Small intestine (tissue), 7 donors: ENCODE measurements around the gene BRIP1. TPM values are rescaled to one million over a fixed set of nuclear protein-coding genes. Genes with fewer than 3 reads are reported as not detected.

ENCODE experiments used
- DNase-seq, 2 donors: peaks; one replicate each; pipeline versions ENCODE4 v3.0.0 to v3.0.0-alpha.2; 2013
- FAIRE-seq: peaks from 2 replicates; lab custom pipeline; 2012; peaks lifted over from hg19 to GRCh38; lab: Jason Lieb, UNC
- H3K27ac ChIP-seq, 3 donors: one replicate each; pipeline ENCODE4 v1.5.1; 2013; ENCODE audit warnings: low read length in 2 of 3, mild to moderate bottlenecking in 2 of 3, control low read depth in 1 of 3, inconsistent platforms in 1 of 3, low read depth in 1 of 3, moderate library complexity in 1 of 3
- H3K27me3 ChIP-seq, 3 donors: one replicate each; pipeline ENCODE4 v1.6.1; 2013; ENCODE audit warnings: low read length in 3 of 3, inconsistent platforms in 1 of 3; ENCODE audit not compliant: control insufficient read depth in 3 of 3, insufficient read depth in 3 of 3
- H3K36me3 ChIP-seq, 3 donors: one replicate each; pipeline ENCODE4 v1.6.1; 2013; ENCODE audit warnings: low read length in 3 of 3, inconsistent platforms in 1 of 3, low read depth in 1 of 3, mild to moderate bottlenecking in 1 of 3, moderate library complexity in 1 of 3; ENCODE audit not compliant: control insufficient read depth in 3 of 3, insufficient read depth in 2 of 3
- H3K4me1 ChIP-seq, 3 donors: one replicate each; pipeline ENCODE4 v1.6.1; 2013; ENCODE audit warnings: low read length in 2 of 3, inconsistent platforms in 1 of 3, low read depth in 1 of 3, mild to moderate bottlenecking in 1 of 3, moderate library complexity in 1 of 3; ENCODE audit not compliant: control insufficient read depth in 3 of 3, insufficient read depth in 2 of 3
- H3K4me3 ChIP-seq, 3 donors: one replicate each; pipeline ENCODE4 v1.5.1; 2013; ENCODE audit warnings: low read length in 3 of 3, control low read depth in 1 of 3, inconsistent platforms in 1 of 3, low read depth in 1 of 3, mild to moderate bottlenecking in 1 of 3, moderate library complexity in 1 of 3
- H3K9me3 ChIP-seq, 2 donors: one replicate each; pipeline ENCODE4 v1.6.1; 2013; ENCODE audit warnings: low read depth in 1 of 2, low read length in 1 of 2; ENCODE audit not compliant: control insufficient read depth in 2 of 2, insufficient read depth in 1 of 2
- WGBS, 3 donors: extraction: QIAGEN DNeasy Blood & Tissue Kit; methylation state at CpG; one replicate each; pipeline ENCODE4 v1.1.7; 2013; 5-methylcytosine and 5-hydroxymethylcytosine counted together
- polyA plus RNA-seq, 4 donors: library from polyadenylated mRNA; stranded (reverse) in 3 of 4; unstranded in 1 of 4; fragments of 200-250 nt in 3 of 4; fragments of 120-200 nt in 1 of 4; gene quantifications; one replicate each; pipeline versions ENCODE4 v1.2.1 to v1.2.3, GENCODE V29; 2013
- donor health status: healthy with polysubstance abuse.
- donor health status: control.
- donor health status: control.
- donor health status: Bipolar disorder and iron deficiency.
- donor health status: healthy.

Gene BRIP1
- polyA plus RNA-seq, 4 donors: 0.27 to 6.4 (median 1.3) TPM

GRCh38 chr17:61738249-61738648 is 125.1 kb downstream of the BRIP1 start:
- no peaks in the 10 kb centered on the region for H3K4me1 ChIP-seq
- no peak overlapping the region for H3K27ac ChIP-seq
- peaks cover 0 to 12% of the 10 kb centered on the region in 2 donors for H3K9me3 ChIP-seq
- H3K36me3 ChIP-seq: peaks cover 0 to 4% (median 0%) of the 10 kb centered on the region in 3 donors
- DNase-seq (no peak), FAIRE-seq (no peak)
- H3K27me3 ChIP-seq: no peaks in the 10 kb centered on the region
- H3K4me3 ChIP-seq: no peak overlapping the region

DNA sequence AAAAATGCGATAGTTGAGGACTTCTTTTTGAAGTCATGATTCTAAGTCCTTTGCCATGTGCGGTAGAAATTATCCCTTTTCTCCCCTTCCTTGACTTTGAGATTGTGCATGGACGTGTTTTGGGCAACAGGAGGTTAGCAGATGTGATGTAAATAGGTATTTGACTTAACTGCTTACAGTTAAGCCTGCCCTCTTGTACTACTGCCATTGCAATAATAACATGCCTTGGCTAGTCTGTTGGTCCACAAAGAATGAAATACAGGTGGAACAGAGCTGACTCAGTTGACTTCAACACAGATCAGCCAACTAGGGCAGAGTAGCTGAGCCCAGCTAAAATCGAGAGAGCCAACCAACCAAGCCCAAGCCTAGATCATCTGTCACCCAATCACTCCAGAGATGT is 125.5 kb downstream of the BRIP1 start:
- no peak for DNase-seq
- no peak overlapping the region for H3K4me3 ChIP-seq
- no peak overlapping the region for H3K27ac ChIP-seq
- FAIRE-seq: no peak
- H3K9me3 ChIP-seq: peaks cover 0 to 12% of the 10 kb centered on the region in 2 donors
- H3K36me3 ChIP-seq: peaks cover 0 to 4% (median 0%) of the 10 kb centered on the region in 3 donors
- no peaks in the 10 kb centered on the region for H3K4me1 ChIP-seq
- 93 to 99% (median 97%) methylated on average over 4 of the region's 4 CpGs for WGBS, 3 donors
- no peaks in the 10 kb centered on the region for H3K27me3 ChIP-seq

DNA sequence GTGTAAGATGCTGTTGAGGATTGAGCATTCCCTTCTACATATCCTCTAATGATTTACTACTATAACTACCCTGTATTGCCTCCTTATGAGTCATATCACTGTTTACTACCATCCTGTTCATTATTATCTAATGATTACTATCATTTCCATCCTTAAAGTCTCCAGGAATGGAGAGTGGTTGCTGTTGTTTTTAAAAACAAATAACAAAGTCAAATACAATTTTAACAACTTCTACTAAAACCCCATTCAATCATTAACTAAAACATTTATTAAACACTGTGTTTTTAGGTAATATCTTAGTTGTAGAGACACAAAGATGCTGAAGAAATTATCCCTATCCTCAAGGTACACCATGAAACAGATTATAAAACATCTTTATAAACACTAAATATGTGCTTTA is 126.9 kb downstream of the BRIP1 start:
- Histone ChIP-seq H3K27me3 (no peaks in the 10 kb centered on the region), H3K4me1 (no peaks in the 10 kb centered on the region), H3K36me3 (peaks cover 0 to 2% (median 0%) of the 10 kb centered on the region in 3 donors), H3K9me3 (peaks cover 0 to 4% of the 10 kb centered on the region in 2 donors), H3K27ac (no peak overlapping the region), H3K4me3 (no peak overlapping the region)
- no peak for FAIRE-seq
- DNase-seq: no peak

GRCh38 chr17:61735807-61736206 is 127.5 kb downstream of the BRIP1 start:
- WGBS, 3 donors: 94 to 97% (median 97%) methylated on average over 2 of the region's 2 CpGs
- no peaks in the 10 kb centered on the region for H3K36me3 ChIP-seq
- no peak for FAIRE-seq

DNA sequence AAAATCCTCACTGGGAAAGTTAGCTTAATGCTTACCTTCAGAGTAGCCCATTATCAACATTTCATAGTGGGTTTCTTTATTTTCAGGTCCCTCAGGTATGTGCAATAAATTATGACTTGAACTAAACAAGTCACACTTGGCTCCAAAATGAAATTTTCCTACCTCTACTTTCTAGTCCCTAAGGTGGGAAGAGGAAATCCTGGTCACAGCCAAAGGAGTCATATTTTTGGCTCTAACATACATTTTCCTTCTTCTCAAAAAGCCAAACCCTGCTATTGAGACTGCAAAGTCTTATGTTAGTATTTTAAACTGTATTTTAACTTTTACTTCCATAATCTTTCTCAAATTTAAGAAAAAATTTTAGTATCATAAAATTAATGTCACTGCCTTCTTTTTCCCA is 128.9 kb downstream of the BRIP1 start:
- Histone ChIP-seq H3K36me3 (no peaks in the 10 kb centered on the region), H3K9me3 (peaks cover 0 to 4% of the 10 kb centered on the region in 2 donors), H3K27ac (no peak overlapping the region), H3K4me3 (no peak overlapping the region), H3K4me1 (no peaks in the 10 kb centered on the region), H3K27me3 (no peaks in the 10 kb centered on the region)
- no peak for DNase-seq
- no peak for FAIRE-seq

More at GRCh38 chr17:61735807-61736206, 127.5 kb downstream of the BRIP1 start:
- Histone ChIP-seq H3K4me3 (no peak overlapping the region), H3K4me1 (no peaks in the 10 kb centered on the region), H3K9me3 (peaks cover 0 to 4% of the 10 kb centered on the region in 2 donors), H3K27ac (no peak overlapping the region), H3K27me3 (no peaks in the 10 kb centered on the region)
- DNase-seq: no peak

GRCh38 chr17:61734012-61734411 is 129.3 kb downstream of the BRIP1 start:
- Histone ChIP-seq H3K9me3 (peaks cover 0 to 4% of the 10 kb centered on the region in 2 donors), H3K27ac (no peak overlapping the region), H3K27me3 (no peaks in the 10 kb centered on the region), H3K36me3 (no peaks in the 10 kb centered on the region), H3K4me3 (no peak overlapping the region), H3K4me1 (no peaks in the 10 kb centered on the region)
- no peak for FAIRE-seq
- no peak for DNase-seq
- WGBS, 3 donors: 87 to 96% (median 96%) methylated on average over 3 of the region's 3 CpGs

- no peaks in the 10 kb centered on the region for H3K4me1 ChIP-seq
- FAIRE-seq (no peak), DNase-seq (no peak)
- H3K36me3 ChIP-seq: no peaks in the 10 kb centered on the region
- 96 to 99% (median 98%) methylated on average over 5 of the region's 5 CpGs for WGBS, 3 donors
- H3K9me3 ChIP-seq: peaks cover 0 to 4% of the 10 kb centered on the region in 2 donors
- no peak overlapping the region for H3K27ac ChIP-seq
- no peaks in the 10 kb centered on the region for H3K27me3 ChIP-seq
- no peak overlapping the region for H3K4me3 ChIP-seq
Observed at GRCh38 chr17:61733021-61733420, 130.3 kb downstream of the BRIP1 start.

DNA sequence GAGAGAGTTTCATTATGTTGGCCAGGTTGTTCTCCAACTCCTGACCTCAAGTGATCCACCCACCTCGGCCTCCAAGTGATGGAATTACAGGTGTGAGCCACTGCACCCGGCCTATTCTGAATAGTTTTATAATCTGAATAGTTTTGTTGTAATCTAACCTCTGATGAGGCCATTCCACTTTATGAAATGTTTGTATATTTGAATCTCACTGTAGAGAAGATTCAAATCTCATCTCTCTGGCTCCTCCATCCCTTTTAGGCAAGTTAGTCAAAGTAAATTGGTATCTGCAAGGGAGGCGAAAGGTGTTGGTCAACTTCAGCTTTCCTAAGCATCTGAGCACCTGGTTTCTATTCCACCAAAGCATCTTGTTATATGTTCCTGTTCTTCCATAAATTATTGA is 131.2 kb downstream of the BRIP1 start:
- FAIRE-seq (no peak), DNase-seq (no peak)
- Histone ChIP-seq H3K9me3 (no peaks in the 10 kb centered on the region), H3K27ac (no peak overlapping the region), H3K36me3 (no peaks in the 10 kb centered on the region), H3K4me1 (no peaks in the 10 kb centered on the region), H3K27me3 (no peaks in the 10 kb centered on the region), H3K4me3 (no peak overlapping the region)
- 76 to 82% (median 78%) methylated on average over 3 of the region's 3 CpGs for WGBS, 3 donors

- no peaks in the 10 kb centered on the region for H3K36me3 ChIP-seq
- no peak for FAIRE-seq
- DNase-seq: no peak
- H3K27ac ChIP-seq: no peak overlapping the region
- no peaks in the 10 kb centered on the region for H3K4me1 ChIP-seq
- no peaks in the 10 kb centered on the region for H3K9me3 ChIP-seq
- no peak overlapping the region for H3K4me3 ChIP-seq
- no peaks in the 10 kb centered on the region for H3K27me3 ChIP-seq
Observed at GRCh38 chr17:61731330-61731729, 132.0 kb downstream of the BRIP1 start.
